K562 (cell line): ENCODE results near the gene TICAM1. TPM values are rescaled to one million over a fixed set of nuclear protein-coding genes. Genes with fewer than 3 reads are reported as not detected.

ENCODE experiments used
- BRF1 ChIP-seq: IDR thresholded peaks from 3 replicates; pipeline ENCODE4 v1.6.1; 2011; ENCODE audit warnings: borderline replicate concordance, mild to moderate bottlenecking; ENCODE audit not compliant: insufficient read length; ENCODE audit errors: extremely low read depth
- FOXM1 ChIP-seq, 2 experiments: fragments of 450-650 bp in 1 of 2; sonication (generic) in 1 of 2; formaldehyde crosslinking in 1 of 2; IDR thresholded peaks; 2 replicates each; pipeline versions ENCODE4 v1.6.1 to v1.9.0; 2017 to 2022; ENCODE audit warnings: low read depth in 2 of 2, mild to moderate bottlenecking in 2 of 2, missing genetic modification reagents in 1 of 2, moderate library complexity in 1 of 2
- HDAC8 ChIP-seq: fragments of 450-650 bp; IDR thresholded peaks from 2 replicates; pipeline ENCODE4 v1.6.1; 2016; ENCODE audit warnings: mild to moderate bottlenecking, missing genetic modification characterization, moderate library complexity, missing compliant biosample characterization
- HES1 ChIP-seq: fragments of 450-650 bp; IDR thresholded peaks from 2 replicates; pipeline ENCODE4 v1.6.1; 2016; ENCODE audit warnings: low read depth, mild to moderate bottlenecking, moderate library complexity
- HNRNPK ChIP-seq: fragments of 200-400 bp; formaldehyde crosslinking; IDR thresholded peaks from one replicate; pipeline ENCODE4 v1.6.1; 2018; ENCODE audit warnings: mild to moderate bottlenecking, low read depth, low read length; ENCODE audit not compliant: poor library complexity, severe bottlenecking
- ILF3 ChIP-seq: fragments of 450-650 bp; IDR thresholded peaks from 2 replicates; pipeline ENCODE4 v1.6.1; 2018; ENCODE audit warnings: antibody characterized with exemption, mild to moderate bottlenecking, moderate library complexity, borderline replicate concordance
- MAZ ChIP-seq, 2 experiments: fragments of 450-650 bp in 1 of 2; sonication (generic) in 1 of 2; formaldehyde crosslinking; IDR thresholded peaks in 1 of 2; conservative IDR thresholded peaks in 1 of 2; 2 replicates each; pipeline versions ENCODE4 v1.4.0 to v1.5.0; 2020; ENCODE audit warnings: mild to moderate bottlenecking in 1 of 2, missing genetic modification reagents in 1 of 2
- NFYB ChIP-seq: IDR thresholded peaks from 2 replicates; pipeline ENCODE4 v1.6.1; 2011; ENCODE audit warnings: mild to moderate bottlenecking, moderate library complexity; ENCODE audit not compliant: insufficient read length; ENCODE audit errors: extremely low read depth
- SIN3B ChIP-seq: fragments of 450-650 bp; IDR thresholded peaks from 2 replicates; pipeline ENCODE4 v1.6.1; 2017; ENCODE audit warnings: low read depth, mild to moderate bottlenecking, moderate library complexity
- ZKSCAN1 ChIP-seq: fragments of 150-350 bp; IDR thresholded peaks from 2 replicates; pipeline ENCODE4 v1.6.1; 2016; ENCODE audit warnings: low read depth, low read length
- ZNF655 ChIP-seq: fragments of 250-450 bp; sonication (Bioruptor Pico); IDR thresholded peaks from 2 replicates; pipeline ENCODE4 v1.5.0; 2021
- ZNF778 ChIP-seq: fragments of 450-650 bp; formaldehyde crosslinking; IDR thresholded peaks from 2 replicates; pipeline ENCODE4 v1.4.0; 2020; ENCODE audit warnings: mild to moderate bottlenecking, moderate library complexity
- ZNF785 ChIP-seq: fragments of 250-450 bp; sonication (Bioruptor Pico); IDR thresholded peaks from 2 replicates; pipeline ENCODE4 v1.4.0; 2020; ENCODE audit warnings: mild to moderate bottlenecking
- polyA plus RNA-seq, 8 experiments: library from polyadenylated mRNA; depleted of rRNA in 4 of 8; stranded (reverse) in 5 of 8; unstranded in 3 of 8; fragments of >200 nt; fragmentation: Nextera tagmentation in 2 of 8; fragmentation: Illumina TruSeq in 1 of 8; extraction: Ambion mirVana in 2 of 8; extraction: Trizol in 1 of 8; gene quantifications; 2 replicates each; pipeline versions ENCODE4 v1.2.1 to v1.2.3, GENCODE V29; 2011 to 2014; ENCODE audit warnings: inconsistent platforms in 1 of 8, missing spikeins in 1 of 8
- total RNA-seq, 7 experiments: library from RNA; depleted of rRNA in 6 of 7; stranded (reverse); fragments of >200 nt in 6 of 7; fragmentation: Illumina TruSeq in 2 of 7; extraction: Trizol in 2 of 7; gene quantifications; 2 replicates each; pipeline versions ENCODE4 v1.2.1 to v1.2.3, GENCODE V29; 2011 to 2021; ENCODE audit warnings: low replicate concordance in 1 of 7
- TF ChIP-seq, protein P1 (sequence below): fragments of 450-650 bp; IDR thresholded peaks from 2 replicates; pipeline ENCODE4 v1.6.1; 2016; ENCODE audit warnings: low read depth
- TF ChIP-seq, protein P2 (sequence below): fragments of 450-650 bp; IDR thresholded peaks from 2 replicates; pipeline ENCODE4 v1.6.1; 2018; ENCODE audit warnings: mild to moderate bottlenecking, low read depth; ENCODE audit not compliant: partially characterized antibody

The TICAM1 gene
- total and polyA plus RNA-seq, 9 of the 15 experiments (the other 6 are each of a cell fraction or from before 2014, with no cell fraction given) = 0.07 to 11.6 (median 1.5) TPM

DNA sequence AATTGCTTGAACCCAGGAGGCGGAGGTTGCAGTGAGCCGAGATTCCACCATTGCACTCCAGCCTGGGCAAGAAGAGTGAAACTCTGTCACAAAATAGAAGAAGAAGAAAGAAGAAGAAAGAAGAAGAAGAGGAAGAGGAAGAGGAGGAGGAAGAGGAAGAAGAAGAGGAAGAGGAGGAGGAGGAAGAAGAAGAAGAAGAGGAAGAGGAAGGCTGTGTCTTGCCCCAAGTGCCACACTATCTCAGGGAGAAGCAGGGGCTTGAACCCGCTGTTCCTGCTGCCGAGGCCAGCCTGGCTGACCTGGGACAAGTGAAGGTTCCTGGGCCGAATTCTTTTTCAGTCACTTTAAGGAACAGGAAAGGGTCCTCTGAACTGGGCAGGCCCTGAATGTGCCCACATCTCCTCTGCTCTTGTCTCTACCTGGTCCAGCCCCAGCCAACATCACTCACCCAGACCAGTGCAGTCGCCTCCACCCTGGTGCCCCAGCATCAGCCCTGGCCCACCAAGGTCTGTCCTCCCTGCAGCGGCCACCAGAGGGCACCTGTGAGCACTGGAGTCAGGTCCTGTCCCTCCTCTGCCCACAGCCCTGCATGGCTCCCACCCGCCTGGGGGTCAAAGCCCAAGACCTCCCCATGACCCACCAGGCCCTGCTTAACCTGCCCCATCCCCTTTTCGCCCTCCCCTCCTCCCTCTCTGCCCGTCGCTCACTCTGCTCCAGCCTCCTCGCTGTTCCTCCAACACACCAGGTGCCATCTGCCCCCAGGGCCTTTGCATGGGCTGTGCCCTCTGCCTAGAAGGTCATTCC, 20.0 kb downstream of the TICAM1 start (continued):
- TF ChIP-seq FOXM1 (IDR thresholded peaks at IDR 0.05; ENCODE audit: low read depth) (no peak), FOXM1 (CRISPR knock-in tag; IDR thresholded peaks at IDR 0.05; ENCODE audit: low read depth) (no peak), SIN3B (no peak), ZNF655 (CRISPR knock-in tag) (no peak), NFYB (no peak), ZKSCAN1 (peak; percentile 67; the same call in 1 of the 2 replicates), HES1 (no peak), BRF1 (no peak), ILF3 (no peak), ZNF785 (CRISPR knock-in tag) (no peak), MAZ (CRISPR knock-in tag; conservative IDR thresholded peaks at IDR 0.05 in 1 of 2, IDR thresholded peaks at IDR 0.05 in 1 of 2) (no peak), ZNF778 (CRISPR knock-in tag) (no peak), HDAC8 (no peak), HNRNPK (no peak)
- TF ChIP-seq, protein P1, sequence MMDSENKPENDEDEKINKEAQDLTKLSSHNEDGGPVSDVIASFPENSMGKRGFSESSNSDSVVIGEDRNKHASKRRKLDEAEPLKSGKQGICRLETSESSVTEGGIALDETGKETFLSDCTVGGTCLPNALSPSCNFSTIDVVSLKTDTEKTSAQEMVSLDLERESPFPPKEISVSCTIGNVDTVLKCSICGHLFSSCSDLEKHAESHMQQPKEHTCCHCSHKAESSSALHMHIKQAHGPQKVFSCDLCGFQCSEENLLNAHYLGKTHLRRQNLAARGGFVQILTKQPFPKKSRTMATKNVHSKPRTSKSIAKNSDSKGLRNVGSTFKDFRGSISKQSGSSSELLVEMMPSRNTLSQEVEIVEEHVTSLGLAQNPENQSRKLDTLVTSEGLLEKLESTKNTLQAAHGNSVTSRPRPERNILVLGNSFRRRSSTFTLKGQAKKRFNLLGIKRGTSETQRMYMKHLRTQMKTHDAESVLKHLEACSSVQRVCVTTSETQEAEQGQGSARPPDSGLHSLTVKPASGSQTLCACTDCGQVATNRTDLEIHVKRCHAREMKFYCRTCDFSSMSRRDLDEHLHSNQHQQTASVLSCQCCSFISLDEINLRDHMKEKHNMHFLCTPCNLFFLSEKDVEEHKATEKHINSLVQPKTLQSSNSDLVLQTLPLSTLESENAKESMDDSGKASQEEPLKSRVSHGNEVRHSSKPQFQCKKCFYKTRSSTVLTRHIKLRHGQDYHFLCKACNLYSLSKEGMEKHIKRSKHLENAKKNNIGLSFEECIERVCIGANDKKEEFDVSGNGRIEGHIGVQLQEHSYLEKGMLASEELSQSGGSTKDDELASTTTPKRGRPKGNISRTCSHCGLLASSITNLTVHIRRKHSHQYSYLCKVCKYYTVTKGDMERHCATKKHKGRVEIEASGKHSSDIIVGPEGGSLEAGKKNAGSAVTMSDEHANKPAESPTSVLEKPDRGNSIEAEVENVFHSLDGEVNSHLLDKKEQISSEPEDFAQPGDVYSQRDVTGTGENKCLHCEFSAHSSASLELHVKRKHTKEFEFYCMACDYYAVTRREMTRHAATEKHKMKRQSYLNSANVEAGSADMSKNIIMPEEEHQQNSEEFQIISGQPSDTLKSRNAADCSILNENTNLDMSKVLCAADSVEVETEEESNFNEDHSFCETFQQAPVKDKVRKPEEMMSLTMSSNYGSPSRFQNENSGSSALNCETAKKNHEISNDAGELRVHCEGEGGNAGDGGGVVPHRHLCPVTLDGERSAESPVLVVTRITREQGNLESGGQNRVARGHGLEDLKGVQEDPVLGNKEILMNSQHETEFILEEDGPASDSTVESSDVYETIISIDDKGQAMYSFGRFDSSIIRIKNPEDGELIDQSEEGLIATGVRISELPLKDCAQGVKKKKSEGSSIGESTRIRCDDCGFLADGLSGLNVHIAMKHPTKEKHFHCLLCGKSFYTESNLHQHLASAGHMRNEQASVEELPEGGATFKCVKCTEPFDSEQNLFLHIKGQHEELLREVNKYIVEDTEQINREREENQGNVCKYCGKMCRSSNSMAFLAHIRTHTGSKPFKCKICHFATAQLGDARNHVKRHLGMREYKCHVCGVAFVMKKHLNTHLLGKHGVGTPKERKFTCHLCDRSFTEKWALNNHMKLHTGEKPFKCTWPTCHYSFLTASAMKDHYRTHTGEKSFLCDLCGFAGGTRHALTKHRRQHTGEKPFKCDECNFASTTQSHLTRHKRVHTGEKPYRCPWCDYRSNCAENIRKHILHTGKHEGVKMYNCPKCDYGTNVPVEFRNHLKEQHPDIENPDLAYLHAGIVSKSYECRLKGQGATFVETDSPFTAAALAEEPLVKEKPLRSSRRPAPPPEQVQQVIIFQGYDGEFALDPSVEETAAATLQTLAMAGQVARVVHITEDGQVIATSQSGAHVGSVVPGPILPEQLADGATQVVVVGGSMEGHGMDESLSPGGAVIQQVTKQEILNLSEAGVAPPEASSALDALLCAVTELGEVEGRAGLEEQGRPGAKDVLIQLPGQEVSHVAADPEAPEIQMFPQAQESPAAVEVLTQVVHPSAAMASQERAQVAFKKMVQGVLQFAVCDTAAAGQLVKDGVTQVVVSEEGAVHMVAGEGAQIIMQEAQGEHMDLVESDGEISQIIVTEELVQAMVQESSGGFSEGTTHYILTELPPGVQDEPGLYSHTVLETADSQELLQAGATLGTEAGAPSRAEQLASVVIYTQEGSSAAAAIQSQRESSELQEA = no peak
- TF ChIP-seq, protein P2, sequence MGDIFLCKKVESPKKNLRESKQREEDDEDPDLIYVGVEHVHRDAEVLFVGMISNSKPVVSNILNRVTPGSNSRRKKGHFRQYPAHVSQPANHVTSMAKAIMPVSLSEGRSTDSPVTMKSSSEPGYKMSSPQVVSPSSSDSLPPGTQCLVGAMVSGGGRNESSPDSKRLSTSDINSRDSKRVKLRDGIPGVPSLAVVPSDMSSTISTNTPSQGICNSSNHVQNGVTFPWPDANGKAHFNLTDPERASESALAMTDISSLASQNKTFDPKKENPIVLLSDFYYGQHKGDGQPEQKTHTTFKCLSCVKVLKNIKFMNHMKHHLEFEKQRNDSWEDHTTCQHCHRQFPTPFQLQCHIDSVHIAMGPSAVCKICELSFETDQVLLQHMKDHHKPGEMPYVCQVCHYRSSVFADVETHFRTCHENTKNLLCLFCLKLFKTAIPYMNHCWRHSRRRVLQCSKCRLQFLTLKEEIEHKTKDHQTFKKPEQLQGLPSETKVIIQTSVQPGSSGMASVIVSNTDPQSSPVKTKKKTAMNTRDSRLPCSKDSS = no peak
